GM23338 (cell line): ENCODE measurements around the gene PRPF38A. TPM values are rescaled to one million over a fixed set of nuclear protein-coding genes. Genes with fewer than 3 reads are reported as not detected.
A peak's percentile ranks its signal among the peaks of the same experiment; 100 is the strongest.

Experiments used
- ATAC-seq: fragments of 200-7000 bp; cut with Tn5 transposase; 3 replicates; pipeline ENCODE4 v1.9.1; 2020
- DNase-seq: peaks from one replicate; pipeline ENCODE4 v3.0.0-alpha.2; 2015; ENCODE audit warnings: low spot score
- H2AFZ ChIP-seq: fragments of 200-600 bp; sonication (generic); 2 replicates; pipeline ENCODE4 v1.8.0; 2016; ENCODE audit warnings: antibody characterized with exemption, mild to moderate bottlenecking, moderate library complexity
- H3F3A ChIP-seq: fragments of 200-600 bp; sonication (generic); replicated peaks from 2 replicates; pipeline ENCODE4 v1.8.0; 2017; ENCODE audit warnings: antibody characterized with exemption, mixed run types, low read depth
- H3K27ac ChIP-seq: fragments of 200-600 bp; sonication (generic); 2 replicates; pipeline ENCODE4 v1.6.1; 2016; ENCODE audit warnings: low read depth
- H3K27me3 ChIP-seq: fragments of 200-600 bp; sonication (generic); 2 replicates; pipeline ENCODE4 v1.8.0; 2016; ENCODE audit warnings: mild to moderate bottlenecking, mixed run types, moderate library complexity; ENCODE audit not compliant: insufficient read depth
- H3K36me3 ChIP-seq: fragments of 200-600 bp; sonication (generic); 2 replicates; pipeline ENCODE4 v1.8.0; 2016; ENCODE audit warnings: mild to moderate bottlenecking; ENCODE audit not compliant: insufficient read depth
- H3K4me1 ChIP-seq: fragments of 200-600 bp; sonication (generic); 2 replicates; pipeline ENCODE4 v1.8.0; 2016; ENCODE audit warnings: mild to moderate bottlenecking, moderate library complexity; ENCODE audit not compliant: insufficient read depth
- H3K4me2 ChIP-seq: fragments of 200-600 bp; sonication (generic); 2 replicates; pipeline ENCODE4 v1.7.1; 2017; ENCODE audit warnings: mixed run types
- H3K4me3 ChIP-seq: fragments of 200-600 bp; sonication (generic); 2 replicates; pipeline ENCODE4 v1.6.1; 2016; ENCODE audit warnings: mixed run types
- H3K79me2 ChIP-seq: fragments of 200-600 bp; sonication (generic); replicated peaks from 2 replicates; pipeline ENCODE4 v1.8.0; 2017; ENCODE audit warnings: mild to moderate bottlenecking; ENCODE audit not compliant: insufficient read depth
- H3K9me2 ChIP-seq: fragments of 200-600 bp; sonication (generic); 2 replicates; pipeline ENCODE4 v1.8.0; 2017; ENCODE audit not compliant: insufficient read depth
- H4K20me1 ChIP-seq: fragments of 200-600 bp; sonication (generic); replicated peaks from 2 replicates; pipeline ENCODE4 v1.8.0; 2017; ENCODE audit warnings: mild to moderate bottlenecking; ENCODE audit not compliant: insufficient read depth
- H3K27ac Mint-ChIP-seq: 2 replicates; pipeline ENCODE4 v1.8.0; 2020; ENCODE audit warnings: inconsistent platforms, mild to moderate bottlenecking, moderate library complexity, mixed read lengths
- H3K27me3 Mint-ChIP-seq: 3 replicates; pipeline ENCODE4 v1.8.0; 2022; ENCODE audit warnings: low read depth, mild to moderate bottlenecking, moderate library complexity, mixed read lengths, inconsistent platforms; ENCODE audit not compliant: insufficient read depth, poor library complexity
- H3K36me3 Mint-ChIP-seq: 3 replicates; pipeline ENCODE4 v1.8.0; 2021; ENCODE audit warnings: low read depth, mild to moderate bottlenecking, inconsistent platforms, moderate library complexity, mixed read lengths
- H3K4me1 Mint-ChIP-seq: 3 replicates; pipeline ENCODE4 v1.8.0; 2020; ENCODE audit warnings: mild to moderate bottlenecking, inconsistent platforms, mixed read lengths
- H3K4me3 Mint-ChIP-seq: 3 replicates; pipeline ENCODE4 v1.8.0; 2021; ENCODE audit warnings: moderate library complexity, mild to moderate bottlenecking, inconsistent platforms, mixed read lengths
- H3K9me3 Mint-ChIP-seq: 3 replicates; pipeline ENCODE4 v1.8.0; 2020; ENCODE audit warnings: moderate library complexity, mild to moderate bottlenecking, inconsistent platforms, mixed read lengths
- CTCF ChIP-seq, 2 experiments: fragments of 200-600 bp in 1 of 2; sonication (generic) in 1 of 2; conservative IDR thresholded peaks; 2 replicates each; pipeline versions ENCODE4 v1.5.1 to v1.6.1; 2016 to 2017; ENCODE audit warnings: antibody characterized with exemption in 2 of 2, low read depth in 2 of 2, mild to moderate bottlenecking in 2 of 2, moderate library complexity in 1 of 2
- EZH2phosphoT487 ChIP-seq: fragments of 200-600 bp; sonication (generic); IDR thresholded peaks from one replicate; pipeline ENCODE4 v1.8.1; 2018; ENCODE audit warnings: antibody characterized with exemption; ENCODE audit not compliant: unreplicated experiment
- JUNB ChIP-seq: IDR thresholded peaks from one replicate; pipeline ENCODE4 v1.6.1; 2016; ENCODE audit warnings: antibody characterized with exemption; ENCODE audit not compliant: unreplicated experiment
- NANOG ChIP-seq: IDR thresholded peaks from 2 replicates; pipeline ENCODE4 v1.6.1; 2016; ENCODE audit warnings: antibody characterized with exemption, borderline replicate concordance
- ZNF114 ChIP-seq: fragments of 250-450 bp; sonication (Bioruptor Pico); IDR thresholded peaks from 2 replicates; pipeline ENCODE4 v1.5.0; 2020; ENCODE audit warnings: mild to moderate bottlenecking, moderate library complexity
- ZNF331 ChIP-seq: fragments of 250-450 bp; sonication (Bioruptor Pico); IDR thresholded peaks from 2 replicates; pipeline ENCODE4 v1.5.0; 2020; ENCODE audit warnings: low read depth, mild to moderate bottlenecking, moderate library complexity
- ZNF462 ChIP-seq: fragments of 250-450 bp; sonication (Bioruptor Pico); IDR thresholded peaks from 2 replicates; pipeline ENCODE4 v1.5.0; 2020; ENCODE audit warnings: mild to moderate bottlenecking, moderate library complexity
- polyA plus RNA-seq: library from polyadenylated mRNA; unstranded; fragments of >200 nt; fragmentation: Nextera tagmentation; extraction: Ambion mirVana; gene quantifications from 2 replicates; pipeline ENCODE4 v1.2.1, GENCODE V29; 2016
- total RNA-seq: library from RNA; depleted of rRNA; stranded (reverse); fragments of >200 nt; shearing (Covaris generic); gene quantifications from 2 replicates; pipeline ENCODE4 v1.2.3, GENCODE V29; 2014

The PRPF38A gene
- total and polyA plus RNA-seq, 2 experiments from 2014 or later: 24.8 to 40.3 TPM

DNA sequence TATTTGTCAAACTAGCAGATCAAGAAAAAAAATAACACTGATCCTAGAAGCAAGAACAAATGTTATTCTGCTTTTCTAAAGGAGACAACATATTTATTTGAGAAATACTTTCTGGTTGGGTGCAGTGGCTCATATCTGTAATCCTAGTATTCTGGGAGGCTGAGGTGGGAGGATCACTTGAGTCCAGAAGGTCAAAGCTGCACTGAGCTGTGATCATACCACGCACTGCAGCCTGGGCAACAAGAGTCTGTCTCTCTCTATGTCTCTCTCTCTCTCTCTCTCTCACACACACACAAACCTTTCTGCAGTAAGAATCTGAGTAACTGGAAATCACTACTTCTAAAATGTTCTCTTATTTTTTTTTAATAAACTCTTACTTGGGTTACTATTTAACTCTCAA, 31.2 kb downstream of the PRPF38A start (continued):
- no peak for TF ChIP-seq ZNF462 (CRISPR knock-in tag)

GRCh38 chr1:52436817-52437216, 32.4 kb downstream of the PRPF38A start:
- Histone ChIP-seq H3K4me2 (no peak overlapping the region), H3K9me2 (no peaks in the 10 kb centered on the region), H3K27ac (peak overlapping the region; percentile 40; the same call in 1 of the 2 replicates), H3K79me2 (no peaks in the 10 kb centered on the region), H3K4me3 (no peak overlapping the region), H3K4me1 (peaks cover 9% of the 10 kb centered on the region), H3K27me3 (no peaks in the 10 kb centered on the region), H2AFZ (no peak overlapping the region), H3K36me3 (peaks cover 3% of the 10 kb centered on the region; the same call in 1 of the 2 replicates), H3F3A (no peaks in the 10 kb centered on the region), H4K20me1 (no peaks in the 10 kb centered on the region)
- Mint-ChIP-seq H3K4me1 (peaks cover 12% of the 10 kb centered on the region; the same call in 2 of the 3 replicates), H3K4me3 (no peak overlapping the region), H3K36me3 (peaks cover 16% of the 10 kb centered on the region), H3K27me3 (peaks cover 3% of the 10 kb centered on the region), H3K27ac (peak overlapping the region; percentile 37; the same call in 1 of the 2 replicates), H3K9me3 (no peaks in the 10 kb centered on the region)
- DNase-seq (peak; percentile 28), ATAC-seq (peak; percentile 42; the same call in 1 of the 3 replicates)
- no peak for TF ChIP-seq ZNF114
- TF ChIP-seq ZNF462 (CRISPR knock-in tag): no peak
- no peak for TF ChIP-seq NANOG
- no peak for TF ChIP-seq ZNF331 (CRISPR knock-in tag)
- no peak for TF ChIP-seq EZH2phosphoT487
- no peak for TF ChIP-seq CTCF (conservative IDR thresholded peaks at IDR 0.05; ENCODE audit: low read depth in 2 of 2)
- TF ChIP-seq JUNB: no peak
